Measurements from ENCODE around the gene ADARB2.

DNA sequence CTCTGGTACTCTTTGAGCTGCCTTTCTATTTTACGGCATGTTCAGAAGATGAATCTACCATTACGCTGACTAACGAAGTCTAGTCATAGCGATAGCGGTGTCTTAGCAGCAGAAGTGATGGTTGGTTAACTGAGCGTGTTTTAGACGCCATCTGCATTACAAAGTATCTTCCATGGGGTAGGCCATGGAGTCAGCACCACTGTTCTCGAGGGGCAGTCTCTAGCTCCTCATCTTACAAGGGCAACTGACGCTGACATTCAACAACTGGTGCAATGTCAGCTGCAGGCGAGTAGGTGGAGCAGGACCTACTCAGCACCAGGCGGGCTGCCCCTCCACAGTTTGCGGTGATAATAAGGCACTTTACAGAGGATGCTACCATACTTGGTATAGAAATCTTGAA is 88.7 kb downstream of the ADARB2 start:
- TF ChIP-seq PBX3 (IDR thresholded peaks at IDR 0.05): no peak
- TF ChIP-seq JUND (IDR thresholded peaks at IDR 0.05): no peak
- TF ChIP-seq CTCF (IDR thresholded peaks at IDR 0.05): no peak
